HEK293 (cell line): ENCODE measurements around the gene SNAP91.

Experiments
- CTCF ChIA-PET: fragments of 350-600 bp; formaldehyde crosslinking; extraction: SDS; loops from one replicate; lab custom pipeline; 2021; ENCODE audit warnings: antibody characterized with exemption; lab: Yijun Ruan, JAX
- POLR2A ChIA-PET: fragments of 300-600 bp; formaldehyde crosslinking; extraction: SDS; loops from one replicate; lab custom pipeline; 2020; ENCODE audit warnings: antibody characterized with exemption, inconsistent platforms; lab: Yijun Ruan, JAX
- H3K27ac ChIP-seq: fragments of 200-500 bp; sonication (Bioruptor generic); 2 replicates; pipeline ENCODE4 v1.5.1; 2014; ENCODE audit warnings: low read depth, low read length, control low read depth, inconsistent platforms; ENCODE audit errors: extremely low read depth
- H3K36me3 ChIP-seq, 2 experiments: fragments of 200-500 bp in 1 of 2; sonication (Bioruptor generic) in 1 of 2; 1 replicate in 1 of 2; 2 replicates in 1 of 2; pipeline ENCODE4 v1.5.1; 2014 to 2017; ENCODE audit warnings: inconsistent platforms in 2 of 2, low read length in 2 of 2; ENCODE audit not compliant: control insufficient read depth in 2 of 2, insufficient read depth in 1 of 2
- H3K4me1 ChIP-seq: fragments of 200-500 bp; sonication (Bioruptor generic); 2 replicates; pipeline ENCODE4 v1.5.1; 2014; ENCODE audit warnings: mild to moderate bottlenecking, low read length, inconsistent platforms; ENCODE audit not compliant: control insufficient read depth, insufficient read depth
- H3K4me3 ChIP-seq: 2 replicates; pipeline ENCODE4 v1.5.1; 2011; ENCODE audit warnings: low read depth, mild to moderate bottlenecking, control low read depth, low read length, moderate library complexity
- H3K9me3 ChIP-seq: fragments of 200-500 bp; sonication (Bioruptor generic); 2 replicates; pipeline ENCODE4 v1.5.1; 2014; ENCODE audit warnings: low read depth, low read length, inconsistent platforms; ENCODE audit not compliant: control insufficient read depth, insufficient read depth
- BCL11B ChIP-seq: fragments of 450-650 bp; formaldehyde crosslinking; IDR thresholded peaks from 2 replicates; pipeline ENCODE4 v1.5.1; 2016; ENCODE audit warnings: low read depth, missing biosample characterization, missing genetic modification characterization
- EGR2 ChIP-seq: fragments of 450-650 bp; formaldehyde crosslinking; IDR thresholded peaks from 2 replicates; pipeline ENCODE4 v1.5.1; 2016; ENCODE audit warnings: low read depth, missing biosample characterization, missing genetic modification characterization
- KLF16 ChIP-seq: fragments of 450-650 bp; formaldehyde crosslinking; IDR thresholded peaks from 2 replicates; pipeline ENCODE4 v1.5.1; 2017; ENCODE audit warnings: missing biosample characterization, missing genetic modification characterization
- PRDM1 ChIP-seq: fragments of 450-650 bp; formaldehyde crosslinking; IDR thresholded peaks from 2 replicates; pipeline ENCODE4; 2016; ENCODE audit warnings: missing biosample characterization, missing genetic modification characterization
- SCRT2 ChIP-seq: fragments of 450-650 bp; formaldehyde crosslinking; IDR thresholded peaks from 2 replicates; pipeline ENCODE4 v1.5.1; 2016; ENCODE audit warnings: missing biosample characterization, missing genetic modification characterization
- YY1 ChIP-seq: fragments of 450-650 bp; formaldehyde crosslinking; IDR thresholded peaks from 2 replicates; pipeline ENCODE4 v1.5.1; 2018; ENCODE audit warnings: missing biosample characterization, missing genetic modification characterization
- YY2 ChIP-seq: fragments of 450-650 bp; formaldehyde crosslinking; IDR thresholded peaks from 2 replicates; pipeline ENCODE4 v1.5.1; 2016; ENCODE audit warnings: missing biosample characterization, missing genetic modification characterization
- ZBTB1 ChIP-seq: fragments of 450-650 bp; formaldehyde crosslinking; IDR thresholded peaks from 2 replicates; pipeline ENCODE4 v1.5.1; 2016; ENCODE audit warnings: missing biosample characterization, missing genetic modification characterization
- ZNF121 ChIP-seq: fragments of 450-650 bp; formaldehyde crosslinking; IDR thresholded peaks from 2 replicates; pipeline ENCODE4 v1.5.1; 2016; ENCODE audit warnings: missing biosample characterization, missing genetic modification characterization
- ZNF18 ChIP-seq: fragments of 450-650 bp; formaldehyde crosslinking; IDR thresholded peaks from 2 replicates; pipeline ENCODE4 v1.5.1; 2016; ENCODE audit warnings: missing biosample characterization, missing genetic modification characterization
- ZNF221 ChIP-seq: fragments of 450-650 bp; formaldehyde crosslinking; IDR thresholded peaks from 2 replicates; pipeline ENCODE4 v1.5.1; 2017; ENCODE audit warnings: missing biosample characterization, missing genetic modification characterization, borderline replicate concordance
- ZNF248 ChIP-seq: fragments of 450-650 bp; formaldehyde crosslinking; IDR thresholded peaks from 2 replicates; pipeline ENCODE4 v1.5.1; 2017; ENCODE audit warnings: missing biosample characterization, missing genetic modification characterization
- ZNF266 ChIP-seq: fragments of 450-650 bp; formaldehyde crosslinking; IDR thresholded peaks from 2 replicates; pipeline ENCODE4 v1.5.1; 2016; ENCODE audit warnings: missing biosample characterization, missing genetic modification characterization, low read depth
- ZNF37A ChIP-seq: fragments of 450-650 bp; IDR thresholded peaks from 2 replicates; pipeline ENCODE4 v1.5.1; 2018; ENCODE audit warnings: missing biosample characterization, missing genetic modification characterization
- ZNF391 ChIP-seq: fragments of 450-650 bp; formaldehyde crosslinking; IDR thresholded peaks from 2 replicates; pipeline ENCODE4 v1.5.1; 2016; ENCODE audit warnings: low read depth, missing biosample characterization, missing genetic modification characterization, borderline replicate concordance
- ZNF398 ChIP-seq: fragments of 450-650 bp; formaldehyde crosslinking; IDR thresholded peaks from 2 replicates; pipeline ENCODE4 v1.5.1; 2017; ENCODE audit warnings: missing biosample characterization, missing genetic modification characterization
- ZNF404 ChIP-seq: fragments of 450-650 bp; formaldehyde crosslinking; IDR thresholded peaks from 2 replicates; pipeline ENCODE4 v1.5.1; 2017; ENCODE audit warnings: missing biosample characterization, missing genetic modification characterization
- ZNF513 ChIP-seq: fragments of 450-650 bp; IDR thresholded peaks from 2 replicates; pipeline ENCODE4 v1.5.1; 2018; ENCODE audit warnings: missing biosample characterization, missing genetic modification characterization
- ZNF549 ChIP-seq: fragments of 450-650 bp; IDR thresholded peaks from 2 replicates; pipeline ENCODE4 v1.5.1; 2018; ENCODE audit warnings: missing biosample characterization, missing genetic modification characterization, mild to moderate bottlenecking, inconsistent platforms, moderate library complexity
- ZNF626 ChIP-seq: fragments of 450-650 bp; sonication (Bioruptor Pico); formaldehyde crosslinking; IDR thresholded peaks from 2 replicates; pipeline ENCODE4 v1.5.1; 2018; ENCODE audit warnings: missing biosample characterization, missing genetic modification characterization, inconsistent platforms
- ZNF777 ChIP-seq: fragments of 450-650 bp; formaldehyde crosslinking; IDR thresholded peaks from 2 replicates; pipeline ENCODE4 v1.5.1; 2017; ENCODE audit warnings: missing biosample characterization, missing genetic modification characterization, borderline replicate concordance
- ZNF785 ChIP-seq: fragments of 450-650 bp; formaldehyde crosslinking; IDR thresholded peaks from 2 replicates; pipeline ENCODE4 v1.5.1; 2016; ENCODE audit warnings: missing biosample characterization, missing genetic modification characterization
- ZNF791 ChIP-seq: fragments of 450-650 bp; formaldehyde crosslinking; IDR thresholded peaks from 2 replicates; pipeline ENCODE4 v1.5.1; 2016; ENCODE audit warnings: missing biosample characterization, missing genetic modification characterization

SNAP91 gene

GRCh38 chr6:83509441-83509840, 199.5 kb downstream of the SNAP91 start:
- CTCF ChIA-PET = interaction anchor here (7.6 to 8.1 kb wide), 3 partner anchors 91 to 441 kb away, joined by 182 to 248 read pairs (median 207); partner anchors contain the start of genes DOP1A and UBE3D

GRCh38 chr6:83505356-83505755, 203.5 kb downstream of the SNAP91 start:
- ChIA-PET POLR2A (no interaction called here), CTCF (interaction anchor here (0.5 to 5.2 kb wide), 6 partner anchors 9 to 694 kb away, joined by 3 to 41 read pairs (median 16); partner anchors contain the start of gene UBE3D)
- H3K36me3 ChIP-seq = no peaks in the 10 kb centered on the region
- H3K9me3 ChIP-seq = no peaks in the 10 kb centered on the region
- no peaks in the 10 kb centered on the region for H3K4me1 ChIP-seq
- H3K4me3 ChIP-seq = no peak overlapping the region
- H3K27ac ChIP-seq = no peak overlapping the region
- TF ChIP-seq ZNF777 = no peak
- no peak for TF ChIP-seq ZNF37A (tag by site-specific recombination)
- TF ChIP-seq ZNF404 (tag by site-specific recombination) = no peak
- no peak for TF ChIP-seq PRDM1 (tag by site-specific recombination)
- no peak for TF ChIP-seq ZNF785 (tag by site-specific recombination)
- no peak for TF ChIP-seq ZNF18 (tag by site-specific recombination)
- TF ChIP-seq ZNF398 (tag by site-specific recombination) = no peak
- TF ChIP-seq ZNF513 = no peak
- no peak for TF ChIP-seq ZNF391 (tag by site-specific recombination)
- no peak for TF ChIP-seq ZNF221 (tag by site-specific recombination)
- TF ChIP-seq ZNF248 (tag by site-specific recombination) = no peak
- TF ChIP-seq SCRT2 = no peak
- no peak for TF ChIP-seq ZNF266
- no peak for TF ChIP-seq ZNF121 (tag by site-specific recombination)
- TF ChIP-seq EGR2 (tag by site-specific recombination) = no peak
- TF ChIP-seq YY2 = no peak
- no peak for TF ChIP-seq ZBTB1 (tag by site-specific recombination)
- no peak for TF ChIP-seq KLF16 (tag by site-specific recombination)

More at GRCh38 chr6:83509441-83509840, 199.5 kb downstream of the SNAP91 start:
- Histone ChIP-seq H3K27ac (no peak overlapping the region), H3K9me3 (no peaks in the 10 kb centered on the region), H3K36me3 (no peaks in the 10 kb centered on the region), H3K4me1 (no peaks in the 10 kb centered on the region), H3K4me3 (no peak overlapping the region)
- TF ChIP-seq YY1 = no peak
- no peak for TF ChIP-seq ZNF626 (tag by site-specific recombination)
- no peak for TF ChIP-seq ZNF549 (tag by site-specific recombination)
- no peak for TF ChIP-seq BCL11B
- no peak for TF ChIP-seq ZNF791
- POLR2A ChIA-PET = no interaction called here
